ENCODE measurements around the gene HACD4.
A peak's percentile ranks its signal among the peaks of the same experiment; 100 is the strongest.

HACD4 gene

DNA sequence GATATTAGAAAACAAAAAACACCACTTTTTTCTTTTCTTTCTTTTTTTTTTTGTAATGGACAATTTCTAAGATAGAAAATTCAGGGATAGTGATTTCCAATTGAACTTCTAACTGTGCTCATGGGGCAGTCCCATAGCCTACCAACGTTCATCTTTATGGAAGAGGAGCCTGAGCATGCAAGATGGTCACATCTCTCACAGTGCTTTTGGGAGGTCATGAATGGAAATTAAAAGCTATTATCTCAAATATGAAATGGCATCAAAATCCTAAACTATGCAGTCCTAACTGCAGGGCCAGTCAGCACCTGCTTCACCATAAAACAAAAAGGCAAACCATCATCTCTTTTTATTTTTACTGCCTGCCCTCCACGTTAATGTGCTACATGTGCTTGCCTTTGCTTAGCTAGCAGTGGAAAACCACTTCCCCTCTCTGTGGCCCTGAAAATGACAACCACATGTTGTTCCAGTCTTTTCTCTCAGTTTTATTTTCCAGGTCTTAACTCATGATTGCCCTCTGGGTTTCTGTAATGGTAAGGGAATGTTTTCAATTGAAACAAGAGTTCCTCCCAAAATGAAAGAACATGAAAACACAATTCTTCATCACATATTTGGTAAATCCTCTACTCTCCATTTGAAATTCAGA lies 29.6 kb upstream of the HACD4 start:
- Histone ChIP-seq H3K27me3 (replicated peaks; ENCODE audit: insufficient read depth, low read length) (no peaks in the 10 kb centered on the region), H3K9me2 (replicated peaks; ENCODE audit: insufficient read depth, low read length) (no peaks in the 10 kb centered on the region), H2AFZ (ENCODE audit: low read length) (peak overlapping the region; percentile 58; the same call in 1 of the 2 replicates), H4K20me1 (ENCODE audit: insufficient read depth, low read length) (no peaks in the 10 kb centered on the region), H3K36me3 (replicated peaks; ENCODE audit: insufficient read depth, low read length) (no peaks in the 10 kb centered on the region), H3K79me2 (ENCODE audit: low read length) (no peaks in the 10 kb centered on the region), H3K27ac (ENCODE audit: low read length) (peak overlapping the region; percentile 37; the same call in 1 of the 2 replicates), H3K9ac (ENCODE audit: low read length) (no peak overlapping the region), H3K4me3 (ENCODE audit: low read length) (no peak overlapping the region), H3K9me3 (replicated peaks; ENCODE audit: insufficient read depth, low read length) (no peaks in the 10 kb centered on the region), H3F3A (ENCODE audit: insufficient read depth, low read length) (no peaks in the 10 kb centered on the region), H3K4me2 (ENCODE audit: low read depth, low read length) (peak overlapping the region; percentile 21; the same call in 1 of the 2 replicates), H3K4me1 (ENCODE audit: low read length) (peaks cover 12% of the 10 kb centered on the region; the same call in 1 of the 2 replicates)
- DNase-seq = peak; percentile 26
- TF ChIP-seq EZH2phosphoT487 (IDR thresholded peaks at IDR 0.05; ENCODE audit: low read length) (no peak), EZH2 (optimal IDR thresholded peaks at IDR 0.05; ENCODE audit: low read depth, low read length) (no peak)
- TF ChIP-seq, protein P1, sequence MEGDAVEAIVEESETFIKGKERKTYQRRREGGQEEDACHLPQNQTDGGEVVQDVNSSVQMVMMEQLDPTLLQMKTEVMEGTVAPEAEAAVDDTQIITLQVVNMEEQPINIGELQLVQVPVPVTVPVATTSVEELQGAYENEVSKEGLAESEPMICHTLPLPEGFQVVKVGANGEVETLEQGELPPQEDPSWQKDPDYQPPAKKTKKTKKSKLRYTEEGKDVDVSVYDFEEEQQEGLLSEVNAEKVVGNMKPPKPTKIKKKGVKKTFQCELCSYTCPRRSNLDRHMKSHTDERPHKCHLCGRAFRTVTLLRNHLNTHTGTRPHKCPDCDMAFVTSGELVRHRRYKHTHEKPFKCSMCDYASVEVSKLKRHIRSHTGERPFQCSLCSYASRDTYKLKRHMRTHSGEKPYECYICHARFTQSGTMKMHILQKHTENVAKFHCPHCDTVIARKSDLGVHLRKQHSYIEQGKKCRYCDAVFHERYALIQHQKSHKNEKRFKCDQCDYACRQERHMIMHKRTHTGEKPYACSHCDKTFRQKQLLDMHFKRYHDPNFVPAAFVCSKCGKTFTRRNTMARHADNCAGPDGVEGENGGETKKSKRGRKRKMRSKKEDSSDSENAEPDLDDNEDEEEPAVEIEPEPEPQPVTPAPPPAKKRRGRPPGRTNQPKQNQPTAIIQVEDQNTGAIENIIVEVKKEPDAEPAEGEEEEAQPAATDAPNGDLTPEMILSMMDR (IDR thresholded peaks at IDR 0.05; ENCODE audit: low read length) = no peak

DNA sequence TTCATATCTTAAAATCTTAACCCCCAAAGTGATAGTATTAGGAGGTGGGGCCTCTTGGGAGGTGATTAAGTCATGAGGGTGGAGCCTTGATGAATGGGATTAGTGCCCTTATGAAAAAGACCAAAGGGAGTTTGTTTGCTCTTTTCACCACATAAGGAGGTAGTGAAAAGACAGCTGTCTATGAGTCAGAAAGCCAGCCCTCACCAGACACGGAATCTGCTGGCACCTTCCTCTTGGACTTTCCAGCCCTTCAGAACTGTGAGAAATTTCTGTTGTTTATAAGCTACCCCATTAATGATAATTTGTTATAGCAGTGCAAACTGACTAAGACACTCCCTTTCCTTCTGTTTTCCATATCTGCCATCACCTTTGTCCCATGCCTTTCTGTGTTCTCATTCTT lies 25.5 kb upstream of the HACD4 start:
- Histone ChIP-seq H3K79me2 (ENCODE audit: low read length) (no peaks in the 10 kb centered on the region), H3K9me3 (replicated peaks; ENCODE audit: insufficient read depth, low read length) (no peaks in the 10 kb centered on the region), H3K9me2 (replicated peaks; ENCODE audit: insufficient read depth, low read length) (no peaks in the 10 kb centered on the region), H3K27ac (ENCODE audit: low read length) (no peak overlapping the region), H3K27me3 (replicated peaks; ENCODE audit: insufficient read depth, low read length) (no peaks in the 10 kb centered on the region), H3K36me3 (replicated peaks; ENCODE audit: insufficient read depth, low read length) (no peaks in the 10 kb centered on the region), H3F3A (ENCODE audit: insufficient read depth, low read length) (no peaks in the 10 kb centered on the region), H4K20me1 (ENCODE audit: insufficient read depth, low read length) (no peaks in the 10 kb centered on the region), H2AFZ (ENCODE audit: low read length) (no peak overlapping the region), H3K4me1 (ENCODE audit: low read length) (peaks cover 12% of the 10 kb centered on the region; the same call in 1 of the 2 replicates), H3K4me2 (ENCODE audit: low read depth, low read length) (no peak overlapping the region), H3K4me3 (ENCODE audit: low read length) (no peak overlapping the region), H3K9ac (ENCODE audit: low read length) (no peak overlapping the region)
- TF ChIP-seq EZH2phosphoT487 (IDR thresholded peaks at IDR 0.05; ENCODE audit: low read length) (no peak), EZH2 (optimal IDR thresholded peaks at IDR 0.05; ENCODE audit: low read depth, low read length) (no peak)
- TF ChIP-seq, protein P1 (IDR thresholded peaks at IDR 0.05; ENCODE audit: low read length) = no peak
- DNase-seq = no peak

DNA sequence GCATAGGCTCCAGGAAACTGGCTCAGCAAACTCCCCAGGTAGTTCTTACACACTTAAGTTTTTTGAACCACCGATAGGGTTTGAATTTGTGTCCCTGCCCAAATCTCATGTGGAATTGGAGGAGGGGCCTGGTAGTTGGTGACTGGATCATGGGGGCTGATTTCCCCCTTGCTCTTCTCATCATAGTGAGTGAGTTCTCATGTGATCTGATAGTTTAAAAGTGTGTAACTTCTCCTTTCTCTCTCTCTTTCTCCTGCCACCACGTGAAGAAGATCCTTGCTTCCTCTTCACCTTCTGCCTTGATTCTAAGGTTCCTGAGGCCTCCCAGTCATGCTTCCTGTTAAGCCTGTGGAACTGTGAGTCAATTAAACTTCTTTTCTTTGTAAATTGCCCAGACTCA lies 22.4 kb upstream of the HACD4 start:
- Histone ChIP-seq H3K79me2 (ENCODE audit: low read length) (no peaks in the 10 kb centered on the region), H3K36me3 (replicated peaks; ENCODE audit: insufficient read depth, low read length) (no peaks in the 10 kb centered on the region), H3K27ac (ENCODE audit: low read length) (no peak overlapping the region), H3K27me3 (replicated peaks; ENCODE audit: insufficient read depth, low read length) (no peaks in the 10 kb centered on the region), H3K9me2 (replicated peaks; ENCODE audit: insufficient read depth, low read length) (no peaks in the 10 kb centered on the region), H3K9me3 (replicated peaks; ENCODE audit: insufficient read depth, low read length) (no peaks in the 10 kb centered on the region), H3K4me2 (ENCODE audit: low read depth, low read length) (no peak overlapping the region), H4K20me1 (ENCODE audit: insufficient read depth, low read length) (no peaks in the 10 kb centered on the region), H3F3A (ENCODE audit: insufficient read depth, low read length) (no peaks in the 10 kb centered on the region), H3K9ac (ENCODE audit: low read length) (no peak overlapping the region), H3K4me1 (ENCODE audit: low read length) (no peaks in the 10 kb centered on the region), H2AFZ (ENCODE audit: low read length) (no peak overlapping the region), H3K4me3 (ENCODE audit: low read length) (no peak overlapping the region)
- TF ChIP-seq, protein P1 (IDR thresholded peaks at IDR 0.05; ENCODE audit: low read length) = no peak
- TF ChIP-seq EZH2 (optimal IDR thresholded peaks at IDR 0.05; ENCODE audit: low read depth, low read length) (no peak), EZH2phosphoT487 (IDR thresholded peaks at IDR 0.05; ENCODE audit: low read length) (no peak)
- DNase-seq = no peak

Data from MM.1S (cell line).